Measurements from ENCODE around the gene RNF157.

- no peak for TF ChIP-seq CTCF (IDR thresholded peaks at IDR 0.05; ENCODE audit: insufficient read depth, low read length)
- TF ChIP-seq, protein P1, sequence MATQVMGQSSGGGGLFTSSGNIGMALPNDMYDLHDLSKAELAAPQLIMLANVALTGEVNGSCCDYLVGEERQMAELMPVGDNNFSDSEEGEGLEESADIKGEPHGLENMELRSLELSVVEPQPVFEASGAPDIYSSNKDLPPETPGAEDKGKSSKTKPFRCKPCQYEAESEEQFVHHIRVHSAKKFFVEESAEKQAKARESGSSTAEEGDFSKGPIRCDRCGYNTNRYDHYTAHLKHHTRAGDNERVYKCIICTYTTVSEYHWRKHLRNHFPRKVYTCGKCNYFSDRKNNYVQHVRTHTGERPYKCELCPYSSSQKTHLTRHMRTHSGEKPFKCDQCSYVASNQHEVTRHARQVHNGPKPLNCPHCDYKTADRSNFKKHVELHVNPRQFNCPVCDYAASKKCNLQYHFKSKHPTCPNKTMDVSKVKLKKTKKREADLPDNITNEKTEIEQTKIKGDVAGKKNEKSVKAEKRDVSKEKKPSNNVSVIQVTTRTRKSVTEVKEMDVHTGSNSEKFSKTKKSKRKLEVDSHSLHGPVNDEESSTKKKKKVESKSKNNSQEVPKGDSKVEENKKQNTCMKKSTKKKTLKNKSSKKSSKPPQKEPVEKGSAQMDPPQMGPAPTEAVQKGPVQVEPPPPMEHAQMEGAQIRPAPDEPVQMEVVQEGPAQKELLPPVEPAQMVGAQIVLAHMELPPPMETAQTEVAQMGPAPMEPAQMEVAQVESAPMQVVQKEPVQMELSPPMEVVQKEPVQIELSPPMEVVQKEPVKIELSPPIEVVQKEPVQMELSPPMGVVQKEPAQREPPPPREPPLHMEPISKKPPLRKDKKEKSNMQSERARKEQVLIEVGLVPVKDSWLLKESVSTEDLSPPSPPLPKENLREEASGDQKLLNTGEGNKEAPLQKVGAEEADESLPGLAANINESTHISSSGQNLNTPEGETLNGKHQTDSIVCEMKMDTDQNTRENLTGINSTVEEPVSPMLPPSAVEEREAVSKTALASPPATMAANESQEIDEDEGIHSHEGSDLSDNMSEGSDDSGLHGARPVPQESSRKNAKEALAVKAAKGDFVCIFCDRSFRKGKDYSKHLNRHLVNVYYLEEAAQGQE (IDR thresholded peaks at IDR 0.05; ENCODE audit: insufficient replicate concordance, low read depth): no peak
- TF ChIP-seq POLR2AphosphoS5 (IDR thresholded peaks at IDR 0.05; ENCODE audit: low read depth): no peak
- no peak for TF ChIP-seq SPI1 (IDR thresholded peaks at IDR 0.05; ENCODE audit: borderline replicate concordance, low read depth)
Measured at GRCh38 chr17:76250141-76250540, 9.8 kb upstream of the RNF157 start.

Data from HL-60 (cell line).